Cardiac muscle cell (in vitro differentiated cells and primary cell): Measurements from ENCODE around the gene ABT1. TPM values are rescaled to one million over a fixed set of nuclear protein-coding genes. Genes with fewer than 3 reads are reported as not detected.

Source experiments
- DNase-seq, 2 donors: peaks; one replicate each; pipeline versions ENCODE4 v3.0.0 to v3.0.0-alpha.2; 2010 to 2017; ENCODE audit warnings: low read depth in 1 of 2, low spot score in 1 of 2
- H3K27ac ChIP-seq: fragments of 200-600 bp; sonication (generic); 2 replicates; pipeline ENCODE4 v1.5.1; 2016
- H3K27me3 ChIP-seq: fragments of 200-600 bp; sonication (generic); 2 replicates; pipeline ENCODE4 v1.6.0; 2016; ENCODE audit warnings: control low read depth
- H3K36me3 ChIP-seq: fragments of 200-600 bp; sonication (generic); 2 replicates; pipeline ENCODE4 v1.5.1; 2016; ENCODE audit warnings: control low read depth
- H3K4me1 ChIP-seq: fragments of 200-600 bp; sonication (generic); 2 replicates; pipeline ENCODE4 v1.8.1; 2017; ENCODE audit warnings: low read depth, mild to moderate bottlenecking, mixed run types
- H3K4me3 ChIP-seq: fragments of 200-600 bp; sonication (generic); 2 replicates; pipeline ENCODE4 v1.5.1; 2016; ENCODE audit warnings: mild to moderate bottlenecking
- H3K9me3 ChIP-seq: fragments of 200-600 bp; sonication (generic); 2 replicates; pipeline ENCODE4 v1.5.1; 2017; ENCODE audit warnings: low read depth, mild to moderate bottlenecking, control low read depth
- CTCF ChIP-seq: IDR thresholded peaks from 2 replicates; pipeline ENCODE4 v1.5.1; 2012; ENCODE audit warnings: low read depth, mild to moderate bottlenecking, low read length
- polyA plus RNA-seq: library from polyadenylated mRNA; unstranded; fragments of >200 nt; fragmentation: Nextera tagmentation; extraction: Ambion mirVana; gene quantifications from 2 replicates; pipeline ENCODE4 v1.2.1, GENCODE V29; 2016
- total RNA-seq: library from RNA; depleted of rRNA; stranded (reverse); fragments of >200 nt; gene quantifications from 2 replicates; pipeline ENCODE4 v1.2.3, GENCODE V29; 2016

ABT1 gene
- total and polyA plus RNA-seq, 2 experiments from 2014 or later: 21.2 to 30.2 TPM

GRCh38 chr6:26570027-26570809 lies 26.5 kb upstream of the ABT1 start:
- no peaks in the 10 kb centered on the region for H3K4me1 ChIP-seq
- no peak overlapping the region for H3K4me3 ChIP-seq
- no peaks in the 10 kb centered on the region for H3K36me3 ChIP-seq
- no peak for DNase-seq
- TF ChIP-seq CTCF: no peak
- no peaks in the 10 kb centered on the region for H3K27me3 ChIP-seq
- H3K9me3 ChIP-seq: no peaks in the 10 kb centered on the region
- H3K27ac ChIP-seq: no peak overlapping the region

GRCh38 chr6:26571592-26572296 lies 25.0 kb upstream of the ABT1 start:
- no peaks in the 10 kb centered on the region for H3K36me3 ChIP-seq
- peak overlapping the region; percentile 49 for H3K4me3 ChIP-seq
- peak; percentile 72 to 87 for DNase-seq
- no peak for TF ChIP-seq CTCF
- peaks cover 7% of the 10 kb centered on the region for H3K27me3 ChIP-seq
- H3K9me3 ChIP-seq: no peaks in the 10 kb centered on the region
- H3K4me1 ChIP-seq: no peaks in the 10 kb centered on the region
- H3K27ac ChIP-seq: no peak overlapping the region

DNA sequence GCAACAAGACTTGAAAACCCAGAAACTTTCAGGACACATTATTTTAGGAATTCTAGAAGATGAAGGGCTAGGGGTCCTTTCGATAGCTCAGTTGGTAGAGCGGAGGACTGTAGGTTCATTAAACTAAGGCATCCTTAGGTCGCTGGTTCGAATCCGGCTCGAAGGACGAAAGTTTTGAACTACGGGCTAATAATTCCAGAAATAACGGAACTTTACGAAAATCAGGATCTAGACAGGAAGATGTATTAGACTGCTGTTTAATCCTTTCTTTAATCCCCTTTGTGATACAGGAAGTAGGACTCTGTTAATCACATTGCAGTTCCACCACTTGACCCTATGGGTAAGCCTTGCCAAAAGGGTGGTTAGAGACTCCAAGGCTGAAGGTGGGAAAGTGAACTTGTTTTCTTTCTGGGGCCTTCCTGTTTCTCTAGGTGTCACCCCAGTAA lies 21.2 kb upstream of the ABT1 start:
- no peak for TF ChIP-seq CTCF
- Histone ChIP-seq H3K4me3 (no peak overlapping the region), H3K27me3 (peaks cover 15% of the 10 kb centered on the region), H3K27ac (no peak overlapping the region), H3K36me3 (no peaks in the 10 kb centered on the region), H3K9me3 (no peaks in the 10 kb centered on the region), H3K4me1 (no peaks in the 10 kb centered on the region)
- DNase-seq: peak in 1 of 2 donors; percentile 34

- Histone ChIP-seq H3K36me3 (no peaks in the 10 kb centered on the region), H3K4me3 (peak overlapping the region; percentile 15), H3K27me3 (peaks cover 15% of the 10 kb centered on the region), H3K9me3 (no peaks in the 10 kb centered on the region), H3K27ac (no peak overlapping the region), H3K4me1 (no peaks in the 10 kb centered on the region)
- no peak for TF ChIP-seq CTCF
- peak in 1 of 2 donors; percentile 6 for DNase-seq
Observed at GRCh38 chr6:26576407-26576843, 20.3 kb upstream of the ABT1 start.

GRCh38 chr6:26576929-26577719 lies 19.6 kb upstream of the ABT1 start:
- Histone ChIP-seq H3K4me1 (no peaks in the 10 kb centered on the region), H3K36me3 (no peaks in the 10 kb centered on the region), H3K4me3 (peak overlapping the region; percentile 15), H3K27me3 (peaks cover 21% of the 10 kb centered on the region), H3K27ac (no peak overlapping the region), H3K9me3 (no peaks in the 10 kb centered on the region)
- DNase-seq: peak in 1 of 2 donors; percentile 78
- TF ChIP-seq CTCF: no peak
